WI38 (cell line): Measurements from ENCODE around the gene NMT2.

ENCODE experiments used
- H3K4me3 ChIP-seq: 2 replicates; pipeline ENCODE4 v1.5.1; 2011; ENCODE audit warnings: low read depth, mild to moderate bottlenecking, control low read depth, low read length
- TF ChIP-seq, protein P1 (sequence below): IDR thresholded peaks from 2 replicates; pipeline ENCODE4 v1.5.1; 2012; ENCODE audit warnings: low read depth, mild to moderate bottlenecking, control low read depth, low read length

The NMT2 gene

DNA sequence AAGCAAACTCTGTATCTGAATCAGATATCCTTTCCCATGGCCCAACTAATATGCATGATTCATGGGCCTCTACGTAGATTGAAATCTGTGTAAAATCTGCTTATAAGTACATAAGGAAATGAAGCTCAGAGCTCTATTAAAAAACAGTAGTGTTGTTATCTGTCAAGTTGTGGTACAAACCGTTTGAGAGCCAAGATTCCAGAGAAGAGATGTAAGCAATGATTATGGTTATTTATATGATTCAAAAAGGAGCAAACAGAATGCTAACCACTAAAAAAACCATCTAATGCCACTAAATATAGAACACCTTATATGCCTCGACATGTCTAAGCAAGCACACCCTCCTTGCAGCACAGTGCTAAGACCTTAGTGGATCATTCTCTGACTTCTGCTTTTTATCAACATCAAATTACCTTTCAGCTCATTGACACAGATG lies 44.7 kb downstream of the NMT2 start:
- TF ChIP-seq, protein P1, sequence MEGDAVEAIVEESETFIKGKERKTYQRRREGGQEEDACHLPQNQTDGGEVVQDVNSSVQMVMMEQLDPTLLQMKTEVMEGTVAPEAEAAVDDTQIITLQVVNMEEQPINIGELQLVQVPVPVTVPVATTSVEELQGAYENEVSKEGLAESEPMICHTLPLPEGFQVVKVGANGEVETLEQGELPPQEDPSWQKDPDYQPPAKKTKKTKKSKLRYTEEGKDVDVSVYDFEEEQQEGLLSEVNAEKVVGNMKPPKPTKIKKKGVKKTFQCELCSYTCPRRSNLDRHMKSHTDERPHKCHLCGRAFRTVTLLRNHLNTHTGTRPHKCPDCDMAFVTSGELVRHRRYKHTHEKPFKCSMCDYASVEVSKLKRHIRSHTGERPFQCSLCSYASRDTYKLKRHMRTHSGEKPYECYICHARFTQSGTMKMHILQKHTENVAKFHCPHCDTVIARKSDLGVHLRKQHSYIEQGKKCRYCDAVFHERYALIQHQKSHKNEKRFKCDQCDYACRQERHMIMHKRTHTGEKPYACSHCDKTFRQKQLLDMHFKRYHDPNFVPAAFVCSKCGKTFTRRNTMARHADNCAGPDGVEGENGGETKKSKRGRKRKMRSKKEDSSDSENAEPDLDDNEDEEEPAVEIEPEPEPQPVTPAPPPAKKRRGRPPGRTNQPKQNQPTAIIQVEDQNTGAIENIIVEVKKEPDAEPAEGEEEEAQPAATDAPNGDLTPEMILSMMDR = no peak
- no peak overlapping the region for H3K4me3 ChIP-seq

- TF ChIP-seq, protein P1 = no peak
Measured at GRCh38 chr10:15122477-15123030, 45.9 kb downstream of the NMT2 start.

DNA sequence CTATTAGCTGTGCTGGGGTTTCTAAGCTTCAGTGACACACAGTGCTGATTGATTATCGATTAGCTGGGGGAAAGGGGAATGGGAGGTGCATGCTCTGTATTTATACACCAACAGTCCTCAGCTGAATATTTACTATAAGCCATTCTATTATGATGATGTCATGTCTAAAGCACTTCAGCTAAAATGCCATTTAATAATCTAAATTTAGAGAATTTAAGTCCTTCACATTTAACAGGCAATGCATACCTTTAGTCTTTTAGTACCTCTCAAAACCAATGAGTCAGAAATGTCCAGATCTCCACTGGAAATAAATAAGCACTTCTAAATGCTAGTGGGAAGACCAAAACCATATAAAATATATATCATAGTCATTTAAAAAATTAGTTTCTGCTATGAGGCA lies 46.8 kb downstream of the NMT2 start:
- TF ChIP-seq, protein P1 = no peak
- H3K4me3 ChIP-seq = no peak overlapping the region

More at GRCh38 chr10:15122477-15123030, 45.9 kb downstream of the NMT2 start:
- no peak overlapping the region for H3K4me3 ChIP-seq

GRCh38 chr10:15120523-15120922 lies 48.0 kb downstream of the NMT2 start:
- no peak overlapping the region for H3K4me3 ChIP-seq
- TF ChIP-seq, protein P1 = no peak

- H3K4me3 ChIP-seq = no peak overlapping the region
- TF ChIP-seq, protein P1 = no peak
Measured at GRCh38 chr10:15118615-15119014, 49.9 kb downstream of the NMT2 start.

GRCh38 chr10:15116225-15116624 lies 52.3 kb downstream of the NMT2 start:
- no peak overlapping the region for H3K4me3 ChIP-seq
- TF ChIP-seq, protein P1 = no peak

DNA sequence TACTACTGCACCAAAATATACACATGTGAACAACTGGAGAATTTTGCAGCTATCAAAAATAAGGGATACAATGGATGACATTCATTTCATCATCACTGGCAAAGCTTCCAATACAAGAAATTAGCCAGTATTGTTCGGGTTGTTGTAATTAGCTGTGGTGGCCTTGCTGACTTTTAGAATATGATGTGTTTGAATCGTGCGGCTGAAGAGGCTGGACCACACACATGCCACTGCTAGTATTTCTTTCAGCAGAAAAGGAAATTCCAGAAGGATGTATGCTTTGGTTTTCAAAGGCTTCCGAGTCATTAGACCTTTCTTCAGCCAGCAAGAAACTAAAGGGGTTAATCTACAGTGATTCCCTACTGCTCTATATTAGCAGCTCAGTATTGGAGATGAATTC lies 54.7 kb downstream of the NMT2 start:
- no peak overlapping the region for H3K4me3 ChIP-seq
- TF ChIP-seq, protein P1 = no peak
